A549 (cell line): ENCODE measurements around the gene ANKRD33B. TPM values are rescaled to one million over a fixed set of nuclear protein-coding genes. Genes with fewer than 3 reads are reported as not detected.

Experiments used
- ATAC-seq, 2 experiments: fragments of 200-7000 bp in 1 of 2; fragments of >200 bp in 1 of 2; cut with Nextera tagmentation in 1 of 2; cut with Tn5 transposase in 1 of 2; 3 replicates each; pipeline versions ENCODE4 v1.8.0 to v1.9.1; 2018 to 2020; ENCODE audit warnings: mild to moderate bottlenecking in 1 of 2, moderate library complexity in 1 of 2
- CTCF ChIA-PET: fragments of 300-600 bp; sonication (Branson Sonifier 250); formaldehyde crosslinking; extraction: SDS; loops from one replicate; lab custom pipeline; 2021; ENCODE audit warnings: antibody characterized with exemption, inconsistent platforms; lab: Yijun Ruan, JAX
- POLR2A ChIA-PET: fragments of 350-600 bp; formaldehyde crosslinking; extraction: SDS; loops from one replicate; lab custom pipeline; 2021; ENCODE audit warnings: antibody characterized with exemption, inconsistent platforms; lab: Yijun Ruan, JAX
- DNase-seq, 2 experiments: peaks; one replicate each; pipeline versions ENCODE4 v3.0.0 to v3.0.0-alpha.2; 2011 to 2016; ENCODE audit warnings: low read depth in 1 of 2, low spot score in 1 of 2
- FAIRE-seq: peaks from 2 replicates; lab custom pipeline; 2011; peaks lifted over from hg19 to GRCh38; lab: Jason Lieb, UNC
- H3K27ac ChIP-seq, 2 experiments: fragments of >200 bp; sonication (Bioruptor Twin); formaldehyde crosslinking; 3 replicates each; pipeline ENCODE4 v1.5.1; 2016 to 2017
- H3K4me1 ChIP-seq: fragments of >200 bp; sonication (Bioruptor Twin); formaldehyde crosslinking; 3 replicates; pipeline ENCODE4 v1.6.1; 2016
- H3K4me2 ChIP-seq: fragments of >200 bp; sonication (Bioruptor Twin); formaldehyde crosslinking; 3 replicates; pipeline ENCODE4 v1.6.1; 2016
- H3K4me3 ChIP-seq: fragments of >200 bp; sonication (Bioruptor Twin); formaldehyde crosslinking; 3 replicates; pipeline ENCODE4 v1.5.1; 2016
- H3K9me3 ChIP-seq: fragments of >200 bp; sonication (Bioruptor Twin); formaldehyde crosslinking; 3 replicates; pipeline ENCODE4 v1.6.1; 2016
- CBX2 ChIP-seq: fragments of 200-600 bp; sonication (generic); IDR thresholded peaks from 2 replicates; pipeline ENCODE4 v1.6.1; 2016; ENCODE audit warnings: low read depth, mild to moderate bottlenecking, borderline replicate concordance
- CEBPB ChIP-seq, 2 experiments: fragments of >200 bp in 1 of 2; sonication (Bioruptor Twin) in 1 of 2; formaldehyde crosslinking in 1 of 2; IDR thresholded peaks; 2 replicates each; pipeline ENCODE4 v1.6.1; 2012 to 2016
- EHMT2 ChIP-seq: fragments of 200-600 bp; sonication (generic); IDR thresholded peaks from 2 replicates; pipeline ENCODE4 v1.6.1; 2016; ENCODE audit warnings: antibody characterized with exemption, low read depth, mild to moderate bottlenecking, moderate library complexity
- EP300 ChIP-seq, 2 experiments: fragments of >200 bp; sonication (Bioruptor Twin); formaldehyde crosslinking; IDR thresholded peaks; 2 replicates in 1 of 2; 3 replicates in 1 of 2; pipeline ENCODE4 v1.6.1; 2016 to 2017
- ESRRA ChIP-seq: fragments of 150-350 bp; IDR thresholded peaks from 2 replicates; pipeline ENCODE4 v1.6.1; 2014; ENCODE audit warnings: mild to moderate bottlenecking, low read length, borderline replicate concordance
- HEYL ChIP-seq: fragments of 250-450 bp; sonication (Bioruptor Pico); IDR thresholded peaks from 2 replicates; pipeline ENCODE4 v1.8.0; 2021; ENCODE audit warnings: mild to moderate bottlenecking, moderate library complexity
- HOXA7 ChIP-seq: fragments of 250-450 bp; sonication (Bioruptor Pico); IDR thresholded peaks from 2 replicates; pipeline ENCODE4 v1.5.0; 2020; ENCODE audit warnings: mild to moderate bottlenecking, moderate library complexity
- HOXB13 ChIP-seq: fragments of 250-450 bp; sonication (Bioruptor Pico); IDR thresholded peaks from 2 replicates; pipeline ENCODE4 v1.5.0; 2020; ENCODE audit warnings: low read depth, mild to moderate bottlenecking, moderate library complexity
- HOXB5 ChIP-seq: fragments of 250-450 bp; sonication (Bioruptor Pico); IDR thresholded peaks from 2 replicates; pipeline ENCODE4 v1.5.0; 2020; ENCODE audit warnings: mild to moderate bottlenecking, moderate library complexity
- JUNB ChIP-seq: fragments of >200 bp; sonication (Bioruptor Twin); formaldehyde crosslinking; IDR thresholded peaks from 2 replicates; pipeline ENCODE4 v1.6.1; 2016
- KDM1A ChIP-seq: fragments of 200-600 bp; sonication (generic); IDR thresholded peaks from 2 replicates; pipeline ENCODE4 v1.6.1; 2016; ENCODE audit warnings: low read depth, mild to moderate bottlenecking
- KDM5A ChIP-seq: fragments of 200-600 bp; sonication (generic); IDR thresholded peaks from 2 replicates; pipeline ENCODE4 v1.6.1; 2016; ENCODE audit warnings: antibody characterized with exemption, mild to moderate bottlenecking
- MAFK ChIP-seq: fragments of 450-650 bp; IDR thresholded peaks from 2 replicates; pipeline ENCODE4 v1.6.1; 2014; ENCODE audit not compliant: partially characterized antibody
- MAX ChIP-seq: IDR thresholded peaks from 2 replicates; pipeline ENCODE4 v1.6.1; 2012
- MAZ ChIP-seq: fragments of 150-350 bp; IDR thresholded peaks from 2 replicates; pipeline ENCODE4 v1.6.1; 2014; ENCODE audit warnings: antibody characterized with exemption, low read depth, low read length, borderline replicate concordance
- MYC ChIP-seq: IDR thresholded peaks from 2 replicates; pipeline ENCODE4 v1.6.1; 2012; ENCODE audit warnings: mild to moderate bottlenecking, inconsistent platforms, low read length, improper control_type of control experiment, borderline replicate concordance
- NFE2L2 ChIP-seq: fragments of 150-350 bp; conservative IDR thresholded peaks from 2 replicates; pipeline ENCODE4 v1.6.1; 2014; ENCODE audit warnings: low read length
- NPAS2 ChIP-seq: fragments of 250-450 bp; sonication (Bioruptor Pico); IDR thresholded peaks from 2 replicates; pipeline ENCODE4 v1.8.0; 2022; ENCODE audit warnings: mild to moderate bottlenecking, moderate library complexity, borderline replicate concordance
- NR3C1 ChIP-seq: fragments of >200 bp; sonication (Bioruptor Twin); formaldehyde crosslinking; IDR thresholded peaks from 3 replicates; pipeline ENCODE4 v1.6.1; 2017
- RARB ChIP-seq: fragments of 250-450 bp; sonication (Bioruptor Pico); IDR thresholded peaks from 2 replicates; pipeline ENCODE4 v1.8.0; 2021; ENCODE audit warnings: mild to moderate bottlenecking, moderate library complexity
- RCOR1 ChIP-seq: fragments of 150-350 bp; IDR thresholded peaks from 2 replicates; pipeline ENCODE4 v1.6.1; 2014; ENCODE audit warnings: antibody characterized with exemption, low read length, low read depth
- RNF2 ChIP-seq: fragments of 200-600 bp; sonication (generic); IDR thresholded peaks from 2 replicates; pipeline ENCODE4 v1.6.1; 2016; ENCODE audit warnings: low read depth, mild to moderate bottlenecking, antibody characterized with exemption, moderate library complexity, borderline replicate concordance
- SMC3 ChIP-seq: fragments of >200 bp; sonication (Bioruptor Twin); formaldehyde crosslinking; IDR thresholded peaks from 3 replicates; pipeline ENCODE4 v1.6.1; 2018; ENCODE audit warnings: inconsistent platforms
- TFCP2L1 ChIP-seq: fragments of 250-450 bp; sonication (Bioruptor Pico); IDR thresholded peaks from 2 replicates; pipeline ENCODE4 v1.5.0; 2021; ENCODE audit warnings: mild to moderate bottlenecking
- TP53 ChIP-seq: fragments of 250-450 bp; sonication (Bioruptor Pico); IDR thresholded peaks from 2 replicates; pipeline ENCODE4 v1.5.0; 2021; ENCODE audit warnings: mild to moderate bottlenecking, moderate library complexity
- ZC3H11A ChIP-seq: fragments of 450-650 bp; IDR thresholded peaks from 2 replicates; pipeline ENCODE4 v1.6.1; 2014; ENCODE audit warnings: antibody characterized with exemption, mild to moderate bottlenecking
- ZFP36 ChIP-seq: fragments of 450-650 bp; IDR thresholded peaks from 2 replicates; pipeline ENCODE4 v1.6.1; 2014; ENCODE audit warnings: borderline replicate concordance; ENCODE audit not compliant: partially characterized antibody
- ZSCAN20 ChIP-seq: fragments of 250-450 bp; sonication (Bioruptor Pico); IDR thresholded peaks from 2 replicates; pipeline ENCODE4 v1.8.0; 2022; ENCODE audit warnings: mild to moderate bottlenecking, moderate library complexity
- WGBS: methylation state at CpG from one replicate; pipeline ENCODE4 v1.1.6; 2017; ENCODE audit errors: missing lambda C conversion rate; 5-methylcytosine and 5-hydroxymethylcytosine counted together
- polyA plus RNA-seq, 4 experiments: library from polyadenylated mRNA; depleted of rRNA in 3 of 4; stranded (reverse); fragments of >200 nt; fragmentation: RNase III in 1 of 4; extraction: RNeasy Plus Mini Kit Qiagen cat#74134 plus additional on column Dnase treatment in 1 of 4; gene quantifications; 2 replicates in 3 of 4; 3 replicates in 1 of 4; pipeline ENCODE4 v1.2.3, GENCODE V29; 2011 to 2017
- TF ChIP-seq, protein P1 (sequence below): fragments of 250-450 bp; sonication (Bioruptor Pico); IDR thresholded peaks from 2 replicates; pipeline ENCODE4 v1.5.0; 2021; ENCODE audit warnings: mild to moderate bottlenecking, moderate library complexity, borderline replicate concordance
- TF ChIP-seq, protein P2 (sequence below): fragments of 450-650 bp; IDR thresholded peaks from 2 replicates; pipeline ENCODE4 v1.6.1; 2014; ENCODE audit warnings: antibody characterized with exemption

The ANKRD33B gene
- polyA plus RNA-seq, 2 of the 4 experiments (the other 2 are of a cell fraction): 4.0 to 6.9 TPM

DNA sequence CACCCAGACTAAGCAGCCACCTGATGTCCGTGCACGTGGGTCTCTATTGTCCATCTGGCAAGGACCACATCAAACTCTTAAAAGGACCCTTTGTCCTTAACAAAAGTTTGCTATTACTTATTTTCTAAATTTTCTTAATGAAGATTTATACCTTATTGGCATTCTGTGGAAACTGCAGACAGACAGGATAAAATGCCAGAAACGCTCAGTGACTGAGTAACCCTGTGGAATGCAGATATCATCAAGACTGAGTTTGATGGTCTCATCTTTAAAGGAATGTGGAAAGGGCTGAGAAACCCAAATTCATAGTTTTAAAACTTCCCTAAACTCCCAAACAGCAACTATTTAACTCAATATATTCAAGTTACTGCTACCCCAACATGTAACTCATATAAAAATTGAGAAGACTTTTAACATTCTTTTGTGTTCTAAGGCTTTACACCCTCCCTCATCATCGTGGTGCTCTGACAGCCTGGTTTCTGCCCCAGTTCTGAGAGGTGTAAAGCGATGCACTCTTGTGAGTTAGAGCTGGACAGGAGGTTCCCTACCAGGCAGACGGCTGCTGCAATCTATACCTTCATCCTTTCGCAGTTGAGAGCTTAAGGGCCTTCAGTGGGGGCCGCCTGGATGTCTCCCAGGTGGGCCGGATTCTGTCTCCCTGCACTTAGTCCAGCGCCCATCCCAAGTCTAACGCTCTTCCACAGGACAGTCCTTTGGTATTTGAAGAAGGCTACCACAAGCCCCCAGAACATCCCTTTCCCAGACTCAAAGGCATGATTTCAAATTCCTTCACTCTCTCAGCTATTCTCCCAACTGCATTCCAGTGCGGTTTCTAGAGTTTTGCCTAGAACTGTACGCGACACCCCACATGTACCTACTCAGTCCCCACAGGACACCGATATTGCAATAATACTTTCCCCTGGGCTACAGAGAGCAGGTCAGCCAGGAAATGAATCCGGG, 128.2 kb downstream of the ANKRD33B start:
- TF ChIP-seq EP300 (IDR thresholded peaks at IDR 0.05): no peak
- TF ChIP-seq TP53: no peak
- TF ChIP-seq TFCP2L1 (CRISPR knock-in tag): no peak
- TF ChIP-seq HOXB5 (CRISPR knock-in tag): no peak
- no peak for TF ChIP-seq RNF2
- TF ChIP-seq RARB (CRISPR knock-in tag): no peak
- TF ChIP-seq HEYL (CRISPR knock-in tag): no peak
- TF ChIP-seq CBX2: no peak
- TF ChIP-seq HOXA7: no peak
- no peak for TF ChIP-seq CEBPB (IDR thresholded peaks at IDR 0.05)
- no peak for TF ChIP-seq MAFK
- TF ChIP-seq KDM5A: no peak
- no peak for TF ChIP-seq KDM1A
- TF ChIP-seq ZC3H11A: no peak
- TF ChIP-seq MAZ: no peak
- no peak for TF ChIP-seq NFE2L2
- TF ChIP-seq, protein P1, sequence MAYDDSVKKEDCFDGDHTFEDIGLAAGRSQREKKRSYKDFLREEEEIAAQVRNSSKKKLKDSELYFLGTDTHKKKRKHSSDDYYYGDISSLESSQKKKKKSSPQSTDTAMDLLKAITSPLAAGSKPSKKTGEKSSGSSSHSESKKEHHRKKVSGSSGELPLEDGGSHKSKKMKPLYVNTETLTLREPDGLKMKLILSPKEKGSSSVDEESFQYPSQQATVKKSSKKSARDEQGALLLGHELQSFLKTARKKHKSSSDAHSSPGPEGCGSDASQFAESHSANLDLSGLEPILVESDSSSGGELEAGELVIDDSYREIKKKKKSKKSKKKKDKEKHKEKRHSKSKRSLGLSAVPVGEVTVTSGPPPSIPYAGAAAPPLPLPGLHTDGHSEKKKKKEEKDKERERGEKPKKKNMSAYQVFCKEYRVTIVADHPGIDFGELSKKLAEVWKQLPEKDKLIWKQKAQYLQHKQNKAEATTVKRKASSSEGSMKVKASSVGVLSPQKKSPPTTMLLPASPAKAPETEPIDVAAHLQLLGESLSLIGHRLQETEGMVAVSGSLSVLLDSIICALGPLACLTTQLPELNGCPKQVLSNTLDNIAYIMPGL (CRISPR knock-in tag): no peak
- TF ChIP-seq EHMT2: no peak
- no peak for TF ChIP-seq NR3C1
- no peaks in the 10 kb centered on the region for H3K9me3 ChIP-seq
- 86% methylated on average over 16 of the region's 16 CpGs for WGBS
- ATAC-seq: no peak
- ChIA-PET POLR2A (no interaction called here), CTCF (interaction anchor here (1.0 to 7.6 kb wide), 7 partner anchors 10 to 240 kb away, joined by 3 to 59 read pairs (median 3); no protein-coding TSS in a partner anchor)
- DNase-seq: no peak
- peak overlapping the region; percentile 11; the same call in 1 of the 3 replicates for H3K4me2 ChIP-seq
- H3K4me1 ChIP-seq: peaks cover 26% of the 10 kb centered on the region
- no peak for FAIRE-seq
- H3K4me3 ChIP-seq: no peak overlapping the region
- H3K27ac ChIP-seq: peak overlapping the region in 1 of 2 experiments; percentile 43; a peak in 2 of 6 replicates

GRCh38 chr5:10695055-10695649, 131.3 kb downstream of the ANKRD33B start:
- 3% methylated on average over 14 of the region's 14 CpGs for WGBS
- DNase-seq: peak; percentile 75 to 83
- peak; percentile 95 to 97 for ATAC-seq
- no peaks in the 10 kb centered on the region for H3K9me3 ChIP-seq
- H3K27ac ChIP-seq: no peak overlapping the region
- peak overlapping the region; percentile 51; the same call in 1 of the 3 replicates for H3K4me2 ChIP-seq
- no peak for FAIRE-seq
- H3K4me3 ChIP-seq: no peak overlapping the region
- CTCF ChIA-PET: interaction anchor here (0.6 to 7.6 kb wide), 39 partner anchors 9 to 1329 kb away, joined by 3 to 59 read pairs (median 4); no protein-coding TSS in a partner anchor
- POLR2A ChIA-PET: no interaction called here
- H3K4me1 ChIP-seq: peaks cover 15% of the 10 kb centered on the region; the same call in 2 of the 3 replicates
- TF ChIP-seq NR3C1: no peak
- TF ChIP-seq ZC3H11A: no peak
- no peak for TF ChIP-seq KDM5A
- TF ChIP-seq ZFP36: no peak
- TF ChIP-seq, protein P1 (CRISPR knock-in tag): no peak
- TF ChIP-seq RCOR1: no peak
- TF ChIP-seq ESRRA: no peak
- TF ChIP-seq TP53: no peak
- no peak for TF ChIP-seq ZSCAN20
- no peak for TF ChIP-seq MYC
- TF ChIP-seq MAX: peak; percentile 37; the same call in 1 of the 2 replicates
- TF ChIP-seq, protein P2, sequence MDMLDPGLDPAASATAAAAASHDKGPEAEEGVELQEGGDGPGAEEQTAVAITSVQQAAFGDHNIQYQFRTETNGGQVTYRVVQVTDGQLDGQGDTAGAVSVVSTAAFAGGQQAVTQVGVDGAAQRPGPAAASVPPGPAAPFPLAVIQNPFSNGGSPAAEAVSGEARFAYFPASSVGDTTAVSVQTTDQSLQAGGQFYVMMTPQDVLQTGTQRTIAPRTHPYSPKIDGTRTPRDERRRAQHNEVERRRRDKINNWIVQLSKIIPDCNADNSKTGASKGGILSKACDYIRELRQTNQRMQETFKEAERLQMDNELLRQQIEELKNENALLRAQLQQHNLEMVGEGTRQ: no peak
- TF ChIP-seq NPAS2: no peak
- TF ChIP-seq SMC3: peak; percentile 86
- TF ChIP-seq KDM1A: no peak
- no peak for TF ChIP-seq MAFK
- no peak for TF ChIP-seq HOXB13 (CRISPR knock-in tag)
- no peak for TF ChIP-seq JUNB
